IPS-11a (cell line): ENCODE results near the gene GPC5.

Source experiments
- H3K4me3 ChIP-seq: one replicate; pipeline ENCODE4 v1.5.1; 2013; ENCODE audit warnings: low read depth, low read length, control low read depth

The GPC5 gene

GRCh38 chr13:91588541-91588940 lies 190.1 kb downstream of the GPC5 start:
- H3K4me3 ChIP-seq, result no peak overlapping the region

DNA sequence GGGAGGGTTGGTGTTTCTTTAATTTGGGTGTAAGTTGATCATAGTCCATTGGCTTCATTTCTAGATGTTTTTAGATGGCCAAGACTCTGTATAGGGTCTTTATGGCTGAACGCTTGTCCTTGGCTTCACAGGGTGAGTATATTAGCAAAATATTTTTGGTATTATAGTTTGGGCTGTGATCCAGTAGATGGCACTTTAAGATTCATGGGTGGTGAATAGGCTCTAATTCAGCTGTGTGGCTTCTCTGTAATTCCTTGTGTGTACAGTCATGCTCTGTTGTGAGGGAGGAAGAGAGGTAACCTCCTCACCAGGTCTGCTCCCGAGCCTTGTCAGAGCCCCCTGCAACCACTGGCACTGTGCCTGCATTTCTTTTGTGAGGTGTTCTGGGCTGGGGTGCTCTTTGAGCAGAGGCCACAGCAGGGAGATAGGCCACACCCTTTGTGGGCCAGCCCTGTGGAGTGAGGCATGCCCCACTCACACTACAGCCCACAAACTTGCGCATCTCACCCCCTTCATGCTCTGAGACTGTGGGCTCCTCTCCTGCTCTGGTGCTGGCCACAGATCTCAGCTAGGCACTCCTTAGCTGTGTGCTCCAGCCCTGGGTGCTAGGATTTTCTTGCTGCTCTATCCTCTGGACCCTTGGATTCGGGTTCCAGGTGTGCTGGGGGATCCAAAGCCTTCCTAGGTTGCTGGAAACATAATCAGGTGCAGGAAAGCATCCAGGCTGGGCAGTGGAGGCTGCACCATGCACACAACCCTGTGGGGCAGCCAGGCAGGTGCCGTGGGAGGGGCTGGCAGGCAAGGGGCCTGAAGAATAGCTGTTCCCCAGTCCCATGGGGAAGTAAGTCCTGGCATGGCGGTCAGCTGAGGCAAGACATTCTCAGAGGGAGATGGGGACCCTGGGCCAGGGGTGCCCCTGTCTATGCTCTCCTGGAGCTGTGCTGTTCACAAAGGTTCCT lies 193.9 kb downstream of the GPC5 start:
- H3K4me3 ChIP-seq, result no peak overlapping the region

DNA sequence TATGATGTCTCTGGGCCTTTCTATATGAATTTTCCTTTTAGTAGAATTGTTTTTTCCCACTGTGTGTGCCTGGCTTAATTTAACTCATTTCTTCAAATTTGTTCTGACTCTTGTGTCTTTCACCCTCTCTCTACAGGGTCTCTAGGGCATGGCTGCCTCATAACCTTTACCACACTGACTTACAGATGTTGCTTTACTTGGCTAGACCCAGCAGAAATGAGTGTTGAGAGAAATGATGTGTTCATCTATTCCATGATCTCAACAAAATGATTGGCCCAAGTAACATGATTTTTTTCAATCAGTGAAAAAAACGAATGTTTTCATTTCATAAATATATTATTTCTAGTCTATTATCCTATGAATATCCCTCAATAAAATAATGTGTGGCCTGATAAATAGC lies 195.0 kb downstream of the GPC5 start:
- no peak overlapping the region for H3K4me3 ChIP-seq

- no peak overlapping the region for H3K4me3 ChIP-seq
Observed at GRCh38 chr13:91594061-91594460, 195.6 kb downstream of the GPC5 start.

DNA sequence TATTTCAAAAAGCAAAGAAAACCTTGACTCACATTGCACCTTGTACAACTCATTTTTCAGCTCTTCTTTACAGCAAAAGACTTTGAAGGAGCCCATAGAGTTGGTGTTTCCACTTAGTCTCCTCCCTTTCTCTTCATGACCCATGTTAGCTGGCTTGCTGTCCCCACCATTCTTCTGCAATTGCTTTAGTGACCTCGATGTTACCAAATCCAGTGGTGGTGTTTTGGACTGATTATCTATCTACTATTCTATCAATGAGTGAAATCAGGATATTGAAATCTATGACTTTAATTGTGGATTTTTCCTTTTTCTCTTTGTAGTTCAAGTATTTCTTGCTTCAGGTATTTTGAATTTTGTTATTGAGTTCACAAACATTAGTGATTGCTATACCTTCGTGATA lies 197.3 kb downstream of the GPC5 start:
- no peak overlapping the region for H3K4me3 ChIP-seq

DNA sequence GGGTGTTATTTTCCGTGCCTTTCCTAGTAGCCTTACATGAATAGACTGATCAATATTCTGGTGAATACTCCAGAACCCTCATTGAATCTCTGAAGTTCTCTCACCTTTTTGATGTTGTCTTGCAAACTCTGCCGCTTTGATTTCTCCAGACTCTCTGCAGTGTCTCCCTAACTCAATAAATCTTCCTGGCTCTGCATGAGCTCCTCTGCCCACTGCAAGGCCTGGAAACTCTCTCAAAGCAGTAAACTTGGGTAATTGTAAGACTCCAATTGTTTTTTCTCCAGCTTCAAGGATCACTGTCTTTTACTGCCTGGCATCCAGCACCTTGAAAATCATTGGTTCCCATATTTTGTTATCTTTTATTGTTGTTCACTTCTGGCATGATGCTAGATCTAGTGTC lies 198.4 kb downstream of the GPC5 start:
- H3K4me3 ChIP-seq, result no peak overlapping the region

DNA sequence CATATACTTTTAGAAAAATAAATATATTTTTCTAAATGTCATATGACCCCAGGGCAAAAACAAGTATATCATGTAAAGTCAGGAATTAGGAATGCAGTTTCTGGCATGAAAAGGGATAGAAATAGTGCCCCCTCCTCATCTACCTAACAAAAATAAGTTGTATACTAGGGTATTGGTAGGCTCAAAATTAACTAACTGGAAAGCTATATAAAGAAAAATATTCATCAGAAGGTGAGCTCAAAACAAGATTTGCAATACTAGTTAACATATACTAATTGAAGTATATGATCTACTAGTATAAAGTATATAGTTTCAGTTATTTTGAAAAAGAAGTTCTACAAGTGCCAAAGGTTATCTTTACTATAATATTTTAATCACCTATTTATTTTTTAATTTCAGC lies 200.2 kb downstream of the GPC5 start:
- H3K4me3 ChIP-seq, result no peak overlapping the region

DNA sequence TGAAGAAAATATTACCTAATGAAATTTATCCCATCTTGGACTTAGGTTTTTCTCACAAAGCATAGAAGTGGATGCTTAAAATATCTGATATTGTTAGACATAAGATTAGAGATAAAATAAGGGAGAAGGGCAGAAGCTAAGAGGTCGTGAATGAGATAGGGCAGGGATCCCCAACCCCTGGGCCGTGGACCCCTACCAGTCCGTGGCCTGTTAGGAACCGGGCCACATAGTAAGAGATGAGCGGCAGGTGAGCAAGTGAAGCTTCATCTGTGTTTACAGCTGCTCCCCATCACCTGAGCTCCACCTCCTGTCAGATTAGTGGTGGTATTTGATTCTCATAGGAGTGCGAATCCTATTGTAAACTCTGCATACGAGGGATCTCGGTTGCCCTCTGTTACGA lies 202.9 kb downstream of the GPC5 start:
- no peak overlapping the region for H3K4me3 ChIP-seq

GRCh38 chr13:91601807-91602206 lies 203.4 kb downstream of the GPC5 start:
- H3K4me3 ChIP-seq, result no peak overlapping the region

DNA sequence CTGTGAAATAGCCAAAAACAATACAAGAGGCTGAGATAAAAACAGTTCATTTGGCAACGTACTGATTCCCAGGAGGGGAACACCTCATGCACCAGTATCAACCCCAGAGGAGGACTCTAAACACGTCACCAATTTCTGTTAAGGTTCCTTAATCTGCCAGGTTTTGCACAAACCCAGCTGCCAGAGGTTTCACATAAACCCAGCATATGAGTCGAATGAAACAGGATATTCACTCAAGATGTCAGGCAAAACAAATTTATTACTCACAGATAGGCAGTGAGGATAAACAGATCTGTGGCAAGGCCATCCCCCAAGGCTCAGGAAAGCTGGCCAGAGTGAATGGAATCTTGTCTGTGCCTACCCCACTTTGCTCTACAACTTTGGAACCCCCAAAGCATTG lies 210.9 kb downstream of the GPC5 start:
- H3K4me3 ChIP-seq, result no peak overlapping the region

GRCh38 chr13:91618315-91618714 lies 219.9 kb downstream of the GPC5 start:
- no peak overlapping the region for H3K4me3 ChIP-seq

- H3K4me3 ChIP-seq, result no peak overlapping the region
Observed at GRCh38 chr13:91620670-91621141, 222.3 kb downstream of the GPC5 start.

DNA sequence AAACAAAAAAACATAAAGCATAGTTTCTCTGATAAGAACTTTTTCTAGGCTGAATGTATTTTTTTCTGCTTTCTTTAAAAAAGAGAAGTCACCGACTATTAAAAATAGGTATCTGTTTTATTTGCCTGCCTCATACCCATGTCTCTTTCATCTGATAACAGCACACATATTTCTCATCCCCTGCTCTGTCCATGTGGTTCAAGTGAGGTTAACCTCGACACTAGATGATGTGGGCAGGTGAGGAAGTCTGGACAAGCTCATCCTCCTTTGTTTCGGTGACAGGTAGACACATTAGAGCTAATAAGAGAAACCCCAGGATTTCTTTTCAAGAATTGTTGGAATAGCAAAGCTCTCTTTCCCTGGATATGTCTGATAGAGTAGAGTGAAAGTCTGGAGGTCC lies 222.7 kb downstream of the GPC5 start:
- H3K4me3 ChIP-seq, result no peak overlapping the region

DNA sequence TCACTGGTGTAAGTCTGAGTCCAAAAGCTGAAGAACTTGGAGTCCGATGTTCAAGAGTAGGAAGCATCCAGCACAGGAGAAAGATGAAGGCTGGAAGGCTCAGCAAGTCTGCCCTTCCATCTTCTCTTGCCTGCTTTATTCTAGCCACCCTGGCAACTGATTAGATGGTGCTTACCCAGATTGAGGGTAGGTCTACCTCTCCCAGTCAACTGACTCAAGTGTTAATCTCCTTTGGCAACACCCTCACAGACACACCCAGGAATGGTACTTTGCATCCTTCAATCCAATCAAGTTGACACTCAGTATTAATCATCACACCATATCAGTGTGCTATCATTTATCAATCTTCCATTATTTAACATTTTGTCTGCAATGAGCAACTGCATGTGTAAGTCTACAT lies 223.5 kb downstream of the GPC5 start:
- no peak overlapping the region for H3K4me3 ChIP-seq

GRCh38 chr13:91622778-91623550 lies 224.5 kb downstream of the GPC5 start:
- no peak overlapping the region for H3K4me3 ChIP-seq

DNA sequence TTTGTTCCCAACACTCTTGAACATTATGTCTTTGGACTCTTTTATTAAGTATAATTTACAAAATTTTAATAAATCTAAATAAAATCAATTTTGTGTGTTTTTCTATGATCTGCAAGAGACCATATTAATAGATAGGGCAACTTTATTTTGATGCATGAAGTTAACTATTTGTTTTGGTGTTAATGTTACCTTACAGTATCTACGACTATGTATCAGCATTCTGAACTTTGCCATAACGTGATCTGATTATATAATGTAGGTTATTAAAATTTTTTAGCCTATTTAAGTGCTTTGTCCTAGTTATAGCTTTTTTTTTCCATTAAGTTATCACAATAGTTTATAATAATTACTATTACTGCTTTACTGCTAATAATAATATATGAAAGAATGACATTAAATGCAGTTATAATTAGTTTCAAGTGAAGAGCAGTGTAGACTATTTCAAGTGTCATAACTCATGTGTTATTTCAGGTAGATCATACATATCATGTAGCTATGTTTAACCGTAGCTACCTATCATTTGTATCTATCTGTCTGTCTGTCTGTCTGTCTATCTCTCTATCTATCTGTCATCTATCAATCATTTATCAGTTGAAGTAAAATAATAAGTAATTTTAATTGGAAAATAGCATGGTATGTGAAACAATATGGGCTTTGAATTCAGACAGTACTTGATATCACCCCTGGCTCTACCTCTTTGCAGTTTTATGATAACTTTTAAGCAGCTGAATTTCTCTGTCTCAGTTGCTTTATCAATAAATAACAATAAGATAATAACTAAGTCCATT lies 229.7 kb downstream of the GPC5 start:
- no peak overlapping the region for H3K4me3 ChIP-seq

GRCh38 chr13:91630946-91631345 lies 232.5 kb downstream of the GPC5 start:
- H3K4me3 ChIP-seq, result no peak overlapping the region

DNA sequence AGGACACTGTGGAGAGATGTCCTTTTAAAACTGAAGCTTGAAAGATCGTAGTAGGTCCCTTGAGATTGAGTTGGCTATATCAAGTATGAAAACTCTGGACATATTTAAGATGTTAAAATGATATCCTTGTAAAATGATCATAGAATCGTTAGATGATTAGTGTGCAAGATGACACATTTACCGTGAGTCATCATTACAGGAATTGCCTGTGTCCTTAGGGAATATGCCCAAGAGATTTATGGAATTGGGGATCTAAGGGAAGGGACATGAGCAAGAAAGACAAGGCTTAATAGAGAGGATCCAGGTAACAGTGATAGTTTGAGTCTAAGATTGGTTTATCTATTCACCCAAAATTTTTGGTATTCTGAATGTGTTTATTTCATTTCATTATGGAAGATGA lies 233.7 kb downstream of the GPC5 start:
- no peak overlapping the region for H3K4me3 ChIP-seq

DNA sequence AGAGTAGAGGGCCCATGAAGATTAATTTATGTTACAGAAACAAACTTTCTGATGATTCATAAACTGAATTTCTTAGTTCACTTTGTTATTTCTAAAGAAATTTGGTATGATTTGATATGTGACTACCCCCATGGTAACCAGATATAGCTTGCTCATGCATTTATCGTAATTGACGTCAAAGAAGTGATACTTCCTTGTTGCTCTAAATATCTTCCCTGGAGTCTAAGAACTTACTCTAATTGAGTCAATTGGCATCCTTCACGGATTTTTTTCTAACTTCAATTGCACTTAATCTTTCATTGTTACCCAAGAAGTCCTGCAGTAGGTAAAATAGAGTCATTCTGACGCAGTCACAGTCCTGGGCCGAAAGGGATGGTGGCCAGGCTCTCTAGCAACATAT lies 240.9 kb downstream of the GPC5 start:
- H3K4me3 ChIP-seq, result no peak overlapping the region

DNA sequence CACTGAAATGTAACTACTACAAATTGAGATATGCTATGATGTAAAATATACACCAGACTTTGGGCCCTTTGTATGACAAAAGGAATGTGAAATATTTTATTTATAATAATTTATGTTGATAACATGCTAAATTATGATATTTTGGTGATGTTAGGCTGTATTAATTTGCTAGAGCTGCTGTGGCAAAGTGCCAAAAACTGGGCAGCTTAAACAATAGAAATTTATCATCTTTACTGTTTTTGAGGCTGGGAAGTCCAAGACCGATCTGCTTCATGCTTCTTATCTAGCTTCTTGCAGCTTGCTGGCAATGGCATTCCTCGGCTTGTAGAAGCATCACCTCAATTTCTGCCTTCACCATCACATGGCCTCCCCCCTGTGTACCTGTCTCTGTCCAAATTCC lies 245.0 kb downstream of the GPC5 start:
- no peak overlapping the region for H3K4me3 ChIP-seq

DNA sequence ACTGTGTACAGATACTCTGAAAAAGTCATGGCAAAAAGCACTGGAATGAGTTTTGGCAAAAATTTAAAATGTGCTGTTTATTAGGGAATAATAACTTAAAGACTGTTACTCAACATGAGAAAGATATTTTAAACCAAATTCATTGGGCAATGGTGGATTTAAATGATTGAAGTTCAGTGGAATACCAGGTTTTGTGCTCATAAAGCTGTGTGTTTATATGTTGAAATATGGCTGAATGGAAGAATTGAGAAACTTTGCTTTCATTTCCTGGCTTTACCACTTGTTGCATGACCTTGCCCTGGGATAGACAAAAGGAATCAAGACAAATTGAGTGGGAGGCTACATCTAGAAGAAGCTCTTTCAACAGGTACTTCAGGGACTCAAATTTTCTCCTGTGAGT lies 246.4 kb downstream of the GPC5 start:
- no peak overlapping the region for H3K4me3 ChIP-seq
